Hepatocyte (in vitro differentiated cells): ENCODE data around the gene KIAA1755.

Source experiments
- CTCF ChIP-seq: fragments of 200-600 bp; sonication (generic); IDR thresholded peaks from 2 replicates; pipeline ENCODE4 v1.5.1; 2016; ENCODE audit warnings: antibody characterized with exemption, mild to moderate bottlenecking; ENCODE audit not compliant: poor library complexity
- EZH2 ChIP-seq: fragments of 200-600 bp; sonication (generic); IDR thresholded peaks from 2 replicates; pipeline ENCODE4 v1.6.1; 2016; ENCODE audit warnings: antibody characterized with exemption, mild to moderate bottlenecking, borderline replicate concordance
- EZH2phosphoT487 ChIP-seq: fragments of 200-600 bp; sonication (generic); IDR thresholded peaks from one replicate; pipeline ENCODE4 v1.6.1; 2018; ENCODE audit warnings: antibody characterized with exemption, mild to moderate bottlenecking, low read depth, moderate library complexity; ENCODE audit not compliant: unreplicated experiment, severe bottlenecking

DNA sequence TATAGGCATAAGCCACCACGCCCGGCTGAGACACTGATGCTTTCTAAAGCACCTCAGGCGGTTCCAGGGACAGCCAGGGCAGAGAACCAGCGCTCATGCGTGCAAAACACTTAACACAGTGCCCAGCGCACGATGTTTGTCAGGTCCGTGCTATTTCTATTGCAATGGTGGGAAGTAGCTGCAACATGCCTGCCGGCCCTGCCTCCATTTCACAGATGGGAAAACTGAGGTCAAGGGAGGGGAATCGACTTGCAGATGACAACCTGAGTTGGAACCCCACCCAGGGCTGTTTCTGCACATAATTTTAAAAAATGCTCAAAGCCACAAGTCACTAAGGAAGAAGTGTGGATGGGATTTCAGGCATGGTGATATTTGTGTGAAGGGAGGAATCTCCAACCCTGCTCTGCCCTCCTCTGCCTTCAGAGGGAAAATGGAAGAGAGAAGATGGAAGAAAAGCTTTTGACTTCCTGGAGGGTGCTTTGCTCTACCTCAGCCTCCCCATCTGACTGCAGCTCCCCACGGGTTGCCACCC lies 39.9 kb downstream of the KIAA1755 start:
- TF ChIP-seq CTCF (no peak), EZH2 (no peak), EZH2phosphoT487 (no peak)
